Activated CD4-positive, alpha-beta T cell treated with anti-CD3 and anti-CD28 coated beads, Interleukin-2, amount 50 U/mL, for 4 hours (primary cell): ENCODE measurements around the gene TMEM132C.

ENCODE experiments used
- DNase-seq, 2 experiments: peaks; one replicate each; pipeline ENCODE4 v3.0.0-alpha.2; 2020

The TMEM132C gene

DNA sequence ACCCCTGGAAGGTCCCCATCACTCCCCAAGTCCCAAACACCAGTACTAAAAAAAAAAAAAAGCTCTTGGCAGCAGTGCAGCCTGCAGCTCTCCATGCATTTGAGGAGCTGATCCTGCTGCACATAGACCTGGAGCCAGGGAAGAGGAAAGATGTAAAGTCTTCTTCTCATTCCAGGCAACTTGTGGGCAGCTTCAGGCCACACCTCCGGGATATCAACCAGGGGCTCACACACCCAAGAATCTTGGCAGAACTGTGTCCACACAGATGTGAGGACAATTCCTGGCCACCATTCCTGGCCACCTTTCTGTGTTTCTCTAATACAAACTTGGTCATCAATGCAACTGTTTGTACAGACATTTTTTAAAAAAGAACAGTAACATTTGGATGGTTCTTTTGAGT lies 72.7 kb downstream of the TMEM132C start:
- DNase-seq = no peak

GRCh38 chr12:128353301-128353700 lies 86.3 kb downstream of the TMEM132C start:
- DNase-seq = no peak

DNA sequence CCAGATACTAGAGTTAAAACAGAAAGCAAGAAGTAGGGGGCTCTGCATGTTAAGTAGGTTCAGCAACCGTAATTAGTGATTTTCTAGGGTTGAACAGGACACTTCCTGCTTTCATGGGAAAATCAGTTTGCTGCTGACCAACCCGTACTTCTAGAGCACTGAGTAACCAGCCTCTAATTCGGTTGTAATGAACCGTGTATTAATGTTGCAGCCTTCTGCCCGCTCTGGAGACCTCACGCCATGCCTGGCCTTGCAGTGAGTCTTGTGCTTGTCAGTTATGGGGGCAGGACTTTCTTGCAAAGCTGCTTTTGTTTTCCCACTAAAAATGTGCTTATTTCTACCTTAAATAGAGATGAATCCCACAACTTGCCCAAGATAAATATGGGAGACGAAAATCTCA lies 89.6 kb downstream of the TMEM132C start:
- DNase-seq = no peak

GRCh38 chr12:128361400-128361995 lies 94.5 kb downstream of the TMEM132C start:
- DNase-seq = no peak

DNA sequence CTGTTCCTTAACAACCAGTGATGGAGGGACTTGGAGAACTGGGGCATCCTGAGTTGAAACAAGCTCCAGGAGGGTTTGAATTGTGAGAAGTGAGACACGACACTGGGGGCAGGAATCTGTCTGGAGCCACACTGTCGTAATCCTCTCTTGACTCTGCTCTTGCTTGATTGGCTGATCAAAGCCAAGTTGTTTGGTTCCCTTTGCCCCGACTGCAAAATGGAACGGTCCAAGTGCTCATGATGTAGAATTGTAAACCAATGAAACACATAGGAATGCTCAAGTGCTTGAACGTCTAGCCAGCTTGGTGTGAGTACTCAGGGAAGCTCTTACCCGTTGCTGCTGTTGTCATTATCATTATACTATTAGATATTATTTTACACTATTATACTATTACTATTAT lies 98.1 kb downstream of the TMEM132C start:
- no peak for DNase-seq

DNA sequence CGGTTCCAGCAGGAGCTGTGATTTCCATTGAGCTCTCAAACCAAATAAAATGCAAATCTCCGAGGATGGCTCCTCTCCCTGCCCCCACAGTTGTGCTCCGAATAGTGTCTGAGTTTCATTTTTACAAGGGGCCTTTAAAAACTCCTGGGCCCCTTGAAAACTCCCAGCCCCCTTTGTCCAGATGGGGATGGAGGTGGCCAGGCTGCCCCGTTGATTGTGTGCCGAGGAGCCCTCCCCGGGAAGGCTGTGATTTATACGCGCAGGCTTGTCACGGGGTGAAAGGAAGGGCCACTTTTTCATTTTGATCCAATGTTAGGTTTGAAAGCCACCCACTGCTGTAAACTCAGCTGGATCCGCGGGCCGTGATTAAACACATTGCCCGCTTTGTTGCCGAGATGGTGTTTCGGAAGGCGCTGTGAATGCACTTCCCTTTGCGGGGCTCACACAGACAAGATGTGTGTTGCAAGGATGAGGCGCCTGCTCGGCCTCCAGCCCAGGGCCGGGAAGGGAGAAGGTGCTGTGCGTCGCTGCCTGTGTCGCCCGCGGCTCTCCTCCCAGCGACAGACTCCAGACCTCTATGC lies 98.8 kb downstream of the TMEM132C start:
- DNase-seq = no peak

GRCh38 chr12:128367961-128368360 lies 101.0 kb downstream of the TMEM132C start:
- no peak for DNase-seq

GRCh38 chr12:128381541-128381940 lies 114.6 kb downstream of the TMEM132C start:
- no peak for DNase-seq

DNA sequence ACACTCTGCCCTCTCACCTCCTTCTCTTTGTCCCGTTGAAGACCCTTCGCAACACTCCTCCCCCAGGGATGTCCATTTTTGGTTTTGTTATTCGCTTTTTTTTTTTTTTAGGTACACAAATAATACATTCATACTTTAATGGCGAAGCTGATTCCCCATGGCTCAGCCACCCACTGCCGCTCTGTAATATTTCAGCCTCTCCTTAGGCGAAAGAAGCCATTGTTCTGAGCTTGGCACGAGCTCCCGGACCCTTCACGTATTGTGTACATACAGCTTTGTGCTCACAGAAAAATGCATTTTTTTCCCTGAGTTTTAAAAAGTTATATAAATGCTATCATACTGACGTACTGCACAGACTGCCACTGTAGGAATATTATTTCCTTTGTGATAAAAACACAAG lies 115.0 kb downstream of the TMEM132C start:
- DNase-seq = no peak

GRCh38 chr12:128382946-128383345 lies 116.0 kb downstream of the TMEM132C start:
- no peak for DNase-seq

GRCh38 chr12:128383357-128383937 lies 116.5 kb downstream of the TMEM132C start:
- DNase-seq = no peak

DNA sequence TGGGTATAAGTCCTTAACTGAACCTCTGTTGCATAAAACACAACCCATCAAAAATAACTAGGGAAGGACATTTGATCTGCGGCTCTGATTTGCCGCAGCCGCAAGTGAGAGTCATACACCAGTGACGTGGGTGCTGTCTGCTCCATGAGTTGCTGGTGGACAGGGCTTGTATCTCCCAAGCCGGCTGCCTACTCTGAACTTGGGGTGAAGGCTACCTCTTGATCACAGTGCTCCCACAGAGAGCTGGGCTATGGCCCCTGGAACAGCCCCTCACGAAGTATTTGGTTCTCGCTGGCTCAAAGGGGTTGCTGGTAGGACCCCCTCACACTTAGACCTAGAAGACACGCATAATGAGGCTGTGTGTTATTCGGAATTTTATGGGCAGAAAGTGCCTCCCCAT lies 118.8 kb downstream of the TMEM132C start:
- no peak for DNase-seq

DNA sequence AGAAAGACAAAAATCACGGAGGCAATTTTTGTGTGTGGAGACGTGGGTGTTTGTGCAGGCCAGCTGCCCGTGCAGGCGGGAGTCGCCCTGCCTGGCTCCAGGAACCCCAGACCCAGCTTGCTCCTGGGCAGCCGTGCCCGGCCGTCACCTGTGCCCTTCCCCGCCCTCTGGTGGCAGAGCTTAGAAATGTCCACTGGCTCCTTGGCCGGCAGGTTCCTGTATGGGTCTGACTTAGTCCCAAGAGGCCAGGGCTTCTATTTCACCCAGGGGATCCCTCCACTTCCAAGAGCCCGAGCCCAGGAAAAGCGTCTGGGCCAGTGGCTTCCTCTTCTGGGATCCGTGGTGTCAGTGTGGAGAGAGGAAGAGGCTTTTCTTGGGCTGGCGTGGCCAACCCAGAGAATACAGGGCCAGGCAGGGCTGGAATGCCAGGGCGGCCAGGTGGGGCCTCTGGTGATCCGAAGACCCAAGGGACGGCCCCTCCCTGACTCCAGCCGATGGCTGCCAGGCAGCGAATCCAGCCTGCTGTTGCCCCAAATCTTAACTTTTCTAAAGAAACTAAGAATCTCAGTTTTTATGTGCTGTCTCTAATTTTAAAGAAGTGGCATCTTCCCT lies 120.9 kb downstream of the TMEM132C start:
- no peak for DNase-seq

DNA sequence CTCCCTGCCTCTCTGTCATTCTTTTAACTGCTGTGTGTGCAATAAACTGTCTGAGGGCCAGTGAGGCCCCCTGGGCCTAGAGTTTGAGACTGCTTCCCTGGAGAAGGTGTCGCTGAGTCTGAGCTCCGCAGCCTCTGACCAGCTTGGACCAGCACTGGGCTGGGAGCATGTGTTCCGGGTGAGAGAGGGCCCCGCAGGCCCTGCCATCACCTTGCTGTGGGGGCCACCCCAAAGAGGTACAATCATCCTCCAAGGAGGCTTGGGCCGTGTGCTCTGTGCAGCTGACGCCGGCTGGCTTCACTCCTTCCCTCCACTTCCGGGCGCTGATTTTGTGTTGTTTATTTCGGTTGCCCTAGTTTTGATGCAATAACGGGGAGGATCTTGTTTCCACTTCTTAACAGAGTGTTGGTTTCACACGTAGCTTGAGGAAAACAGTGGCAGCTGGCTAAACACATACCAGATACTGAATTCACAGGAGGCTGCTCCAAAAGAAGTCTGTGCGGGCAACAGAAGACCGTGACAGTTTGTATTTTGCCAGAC lies 121.6 kb downstream of the TMEM132C start:
- DNase-seq = no peak

DNA sequence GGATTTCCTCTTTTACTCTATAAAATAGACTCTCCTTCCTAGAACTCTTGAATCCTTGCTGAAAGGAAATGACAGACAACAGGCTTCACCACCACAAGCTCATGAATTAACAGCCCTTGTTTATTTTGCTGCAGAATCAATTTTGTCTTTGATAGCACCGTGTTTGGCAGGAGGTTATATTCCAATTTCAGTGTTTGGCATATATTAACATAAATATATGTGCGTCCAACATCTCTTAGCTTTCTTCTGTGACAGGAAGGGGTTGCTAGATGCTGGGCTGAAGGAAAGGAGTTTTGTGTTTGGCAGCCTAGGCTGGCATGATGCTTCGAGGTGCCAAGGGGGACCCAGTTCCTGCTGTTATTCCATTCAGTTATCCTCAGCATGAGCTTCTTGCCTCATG lies 126.4 kb downstream of the TMEM132C start:
- no peak for DNase-seq

DNA sequence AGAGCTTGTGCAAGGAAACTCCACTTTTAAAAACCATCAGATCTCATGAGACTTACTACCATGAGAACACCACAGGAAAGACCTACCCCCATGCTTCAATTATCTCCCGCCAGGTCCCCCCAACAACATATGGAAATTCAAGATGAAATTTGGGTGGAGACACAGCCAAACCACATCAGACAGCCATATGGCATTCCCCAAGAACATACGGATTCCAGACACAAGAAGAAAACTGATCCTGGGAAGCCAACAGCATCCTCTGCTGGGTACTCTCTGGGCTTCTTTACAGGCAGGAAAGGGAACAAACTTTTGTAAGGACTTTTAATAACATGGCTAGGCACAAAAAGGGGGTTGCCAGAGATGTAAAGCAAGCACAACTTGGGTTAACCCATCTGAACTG lies 127.2 kb downstream of the TMEM132C start:
- DNase-seq = no peak

- no peak for DNase-seq
Measured at GRCh38 chr12:128399253-128399652, 132.3 kb downstream of the TMEM132C start.

- DNase-seq = no peak
Measured at GRCh38 chr12:128402486-128403243, 135.7 kb downstream of the TMEM132C start.

DNA sequence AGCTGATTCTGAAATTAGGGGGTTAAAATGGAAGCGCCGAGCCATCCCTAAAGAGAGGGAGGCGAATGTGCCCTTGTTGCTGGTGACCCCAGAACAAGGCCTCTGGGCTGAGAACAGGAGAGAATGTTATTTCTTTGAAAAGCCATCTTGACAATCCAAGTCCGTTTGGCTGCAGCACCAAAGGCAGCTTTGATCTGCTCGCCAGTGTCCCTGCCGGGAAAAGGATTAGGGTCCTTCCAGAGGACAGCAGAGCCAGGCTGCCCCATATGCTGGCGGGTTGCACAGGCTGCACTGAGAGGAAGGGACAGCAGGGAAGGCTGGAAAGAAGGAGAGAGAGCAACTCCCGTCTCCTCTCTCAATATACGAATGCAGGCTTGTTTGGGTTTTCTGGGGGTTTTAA lies 141.7 kb downstream of the TMEM132C start:
- no peak for DNase-seq

DNA sequence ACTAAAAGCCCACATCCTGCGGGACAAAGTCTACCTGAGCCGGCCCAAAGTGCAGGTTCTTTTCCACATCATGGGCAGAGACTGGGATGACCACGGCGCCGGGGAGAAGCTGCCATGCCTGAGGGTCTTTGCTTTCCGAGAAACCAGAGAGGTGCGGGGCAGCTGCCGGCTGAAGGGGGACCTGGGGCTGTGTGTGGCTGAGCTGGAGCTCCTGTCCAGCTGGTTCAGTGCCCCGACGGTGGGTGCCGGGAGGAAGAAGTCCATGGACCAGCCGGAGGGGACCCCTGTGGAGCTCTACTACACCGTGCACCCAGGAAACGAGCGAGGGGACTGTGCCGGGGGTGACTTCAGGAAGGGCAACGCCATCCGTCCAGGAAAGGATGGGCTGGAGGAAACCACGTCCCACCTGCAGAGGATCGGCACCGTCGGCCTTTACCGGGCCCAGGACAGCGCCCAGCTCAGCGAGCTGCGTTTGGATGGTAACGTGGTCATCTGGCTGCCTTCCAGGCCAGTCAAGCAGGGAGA lies 148.1 kb downstream of the TMEM132C start:
- no peak for DNase-seq

GRCh38 chr12:128418944-128419343 lies 152.0 kb downstream of the TMEM132C start:
- DNase-seq = no peak

DNA sequence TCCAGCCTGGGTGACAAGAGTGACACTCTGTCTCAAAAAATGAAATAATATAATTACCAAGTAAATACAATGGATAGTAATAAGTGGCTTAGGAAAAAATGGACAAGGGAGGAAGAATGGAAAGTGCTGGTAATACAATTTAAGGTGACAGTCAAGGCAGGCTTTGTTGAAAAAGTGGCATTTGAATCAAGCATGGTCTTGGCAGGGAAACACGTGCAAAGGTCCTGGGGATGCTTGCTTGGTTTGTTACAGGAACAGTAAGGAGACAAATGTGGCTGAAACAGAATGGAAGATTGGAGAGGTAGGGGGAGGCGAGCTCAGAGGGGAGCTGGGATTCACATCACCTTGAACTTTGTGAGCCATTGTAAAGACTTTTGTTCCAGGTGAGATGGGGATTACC lies 153.2 kb downstream of the TMEM132C start:
- no peak for DNase-seq

DNA sequence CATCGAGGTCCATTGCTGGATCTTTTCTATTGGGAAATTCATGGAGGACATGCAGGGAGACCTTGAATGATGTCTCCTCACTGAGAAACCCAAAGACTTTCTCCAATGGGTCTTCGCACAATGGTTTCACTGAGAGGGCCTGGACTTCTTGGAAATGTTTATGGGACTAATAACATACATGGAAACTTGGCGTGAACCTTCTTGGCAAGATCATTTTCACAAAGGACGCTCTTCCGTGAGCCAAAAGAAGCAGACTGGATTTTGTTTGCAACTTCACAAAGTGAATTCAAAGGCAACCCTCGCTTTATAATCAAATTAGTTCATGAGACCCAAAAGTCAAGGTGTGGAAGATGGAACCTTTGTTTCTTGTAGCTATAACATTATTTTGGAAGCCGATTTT lies 154.4 kb downstream of the TMEM132C start:
- no peak for DNase-seq
